DMS 273 (cell line): ENCODE results near the gene SPOPL.
A peak's percentile ranks its signal among the peaks of the same experiment; 100 is the strongest.

ENCODE experiments used
- DNase-seq: peaks from one replicate; lab custom pipeline; 2025; ENCODE audit not compliant: unreplicated experiment; lab: John Stamatoyannopoulos, UW

SPOPL gene

DNA sequence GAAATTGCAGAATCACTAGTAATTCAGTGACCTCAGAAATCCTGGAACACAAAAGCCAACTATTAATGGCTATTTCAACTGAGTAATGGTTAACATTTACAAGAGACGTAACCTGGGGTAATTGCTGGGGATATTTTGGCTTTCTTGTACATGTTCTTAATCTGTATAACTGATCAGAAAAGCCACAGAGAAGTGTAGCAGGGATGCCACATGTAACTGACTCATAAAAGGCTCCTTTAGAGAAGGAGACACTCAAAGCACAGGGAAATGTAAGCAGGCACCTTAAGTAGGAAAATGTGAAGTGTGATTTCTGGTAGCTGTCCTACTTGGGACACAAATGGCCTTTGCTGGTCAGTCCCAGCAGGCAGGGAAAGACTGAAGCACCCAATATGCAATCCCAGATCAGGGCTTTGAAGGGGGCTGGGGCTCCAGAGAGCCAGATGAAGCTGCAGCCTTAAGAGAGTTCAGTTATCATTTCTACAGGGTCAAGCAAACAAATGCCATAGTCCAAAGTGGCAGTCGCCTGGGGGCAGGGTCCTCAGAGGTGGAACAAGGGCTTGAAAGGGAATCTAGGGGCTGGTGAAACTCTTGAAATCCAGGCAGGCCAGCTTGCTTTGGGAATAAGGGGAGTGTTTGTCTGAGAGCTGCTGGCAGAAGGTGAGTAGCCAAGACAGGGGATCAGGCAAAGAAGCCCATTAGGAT, 7.2 kb upstream of the SPOPL start:
- no peak for DNase-seq

DNA sequence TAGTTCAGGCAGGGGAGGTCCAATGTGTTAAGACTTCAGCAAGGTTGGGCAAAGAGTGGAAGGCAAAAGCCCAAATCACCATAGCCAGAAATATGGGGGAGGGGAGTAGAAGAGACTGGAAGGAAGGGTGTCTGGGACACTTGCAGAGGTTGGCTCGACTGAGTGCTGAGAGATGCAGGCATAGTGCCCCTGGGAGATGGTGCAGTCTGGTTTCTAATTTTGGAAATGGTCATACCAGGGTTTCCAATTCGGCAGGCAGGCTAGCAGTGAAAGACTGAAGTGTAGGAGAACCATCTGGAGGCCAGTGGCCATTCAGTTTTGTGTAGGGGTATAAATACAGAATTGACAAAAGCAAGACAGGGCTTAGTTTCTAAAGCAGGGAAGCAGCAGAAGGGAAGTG, 6.2 kb upstream of the SPOPL start:
- DNase-seq = no peak

DNA sequence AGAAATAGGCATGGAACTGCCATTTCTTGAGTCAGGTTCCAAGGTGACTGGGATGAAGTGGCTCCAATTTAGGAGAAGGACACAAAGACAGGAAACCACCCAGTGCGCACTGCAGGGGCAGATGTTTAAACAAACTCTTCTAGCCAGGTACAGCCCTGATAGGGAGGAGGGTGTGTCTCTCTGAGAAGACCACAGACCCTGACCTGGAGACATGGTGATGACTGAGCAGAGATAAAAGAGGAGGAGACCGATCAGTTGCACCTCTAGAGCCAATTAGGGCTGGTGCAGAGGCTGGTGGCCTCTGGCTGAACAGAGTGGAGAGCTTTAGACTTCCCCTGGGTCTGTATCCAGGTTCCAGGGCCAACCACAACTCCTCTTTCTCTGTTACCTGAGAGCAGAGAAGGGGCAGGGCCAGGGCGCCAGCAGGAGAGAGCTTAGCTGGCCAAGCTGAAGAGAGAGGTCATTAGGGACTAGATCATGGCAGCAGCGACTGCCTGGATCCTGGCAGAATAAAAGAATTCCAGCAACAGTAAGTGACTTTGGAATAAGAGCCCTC, 5.4 kb upstream of the SPOPL start:
- no peak for DNase-seq

DNA sequence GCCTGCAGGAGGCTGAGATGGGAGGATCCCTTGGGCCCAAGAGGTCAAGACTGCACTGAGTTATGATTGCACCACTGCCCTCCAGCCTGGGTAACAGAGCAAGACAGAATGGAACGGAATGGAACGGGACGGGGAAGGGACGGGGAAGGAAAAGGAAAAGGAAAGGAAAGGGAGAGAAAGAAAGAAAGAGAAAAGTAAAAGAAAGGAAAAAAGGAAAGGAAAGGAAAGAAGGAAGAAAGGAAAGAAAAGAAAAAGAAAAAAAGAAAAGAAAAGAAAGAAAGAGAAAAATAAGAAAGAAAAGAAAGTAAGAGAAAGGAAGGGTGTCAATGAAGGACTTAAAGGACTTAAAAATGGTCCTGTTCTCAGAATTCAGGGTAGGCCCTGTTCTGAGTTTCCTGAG, 4.3 kb upstream of the SPOPL start:
- DNase-seq = no peak

DNA sequence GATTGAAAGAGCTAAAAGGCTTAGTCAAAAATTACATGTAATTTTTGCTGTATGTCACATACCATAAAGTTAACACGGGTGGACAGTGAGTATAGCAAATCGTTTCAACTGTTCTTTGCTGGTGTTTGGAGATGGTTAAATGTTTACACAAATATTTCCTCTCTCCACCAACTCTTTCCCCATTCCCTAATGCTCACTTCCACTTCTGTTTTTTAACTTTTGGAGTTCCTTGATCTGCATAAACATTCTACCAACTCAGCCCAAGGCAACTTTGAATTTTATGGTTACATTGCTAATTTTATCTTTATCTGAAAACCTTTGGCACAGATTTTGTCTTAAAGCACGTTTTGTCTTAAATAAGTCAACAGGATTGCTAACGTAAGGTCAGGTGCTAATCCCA, 1.9 kb upstream of the SPOPL start:
- no peak for DNase-seq

DNA sequence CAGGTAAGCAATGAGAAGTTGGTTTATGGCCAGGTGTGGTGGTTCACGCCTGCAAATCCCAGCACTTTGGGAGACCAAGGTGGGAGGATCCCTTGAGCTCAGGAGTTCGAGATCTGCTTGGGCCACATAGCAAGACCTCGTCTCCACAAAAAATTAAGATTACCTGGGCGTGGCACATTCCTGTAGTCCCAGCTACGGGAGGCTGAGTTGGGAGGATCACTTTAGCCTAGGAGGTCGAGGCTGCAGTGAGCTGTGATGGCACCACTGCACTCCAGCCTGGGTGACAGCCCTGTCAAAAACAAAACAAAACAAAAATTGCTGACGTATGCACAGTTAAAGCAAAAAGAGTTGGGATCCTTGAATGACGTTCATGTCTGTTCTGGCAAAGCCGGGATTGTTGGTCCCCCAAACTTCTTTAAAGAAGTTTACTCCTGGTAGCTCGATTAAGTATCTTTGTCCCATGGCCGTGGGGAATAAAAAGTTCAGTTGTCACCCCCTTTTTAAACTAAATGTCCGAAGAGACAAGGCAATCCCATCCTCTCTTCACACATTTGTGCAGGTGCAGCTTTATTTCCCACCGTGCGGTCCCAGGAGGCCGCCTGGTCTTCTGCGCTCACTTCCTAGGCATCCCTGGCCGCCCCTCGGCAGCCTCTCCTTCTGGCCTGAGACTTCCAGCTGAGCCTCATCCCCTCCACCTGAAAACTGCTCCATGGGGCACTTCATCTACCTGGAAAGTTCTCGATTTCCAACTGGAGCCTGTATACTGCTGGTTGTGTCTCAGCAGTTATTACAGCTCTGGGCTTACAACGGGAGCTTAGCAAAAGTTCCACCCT, 762 bp upstream of the SPOPL start:
- DNase-seq = no peak

DNA sequence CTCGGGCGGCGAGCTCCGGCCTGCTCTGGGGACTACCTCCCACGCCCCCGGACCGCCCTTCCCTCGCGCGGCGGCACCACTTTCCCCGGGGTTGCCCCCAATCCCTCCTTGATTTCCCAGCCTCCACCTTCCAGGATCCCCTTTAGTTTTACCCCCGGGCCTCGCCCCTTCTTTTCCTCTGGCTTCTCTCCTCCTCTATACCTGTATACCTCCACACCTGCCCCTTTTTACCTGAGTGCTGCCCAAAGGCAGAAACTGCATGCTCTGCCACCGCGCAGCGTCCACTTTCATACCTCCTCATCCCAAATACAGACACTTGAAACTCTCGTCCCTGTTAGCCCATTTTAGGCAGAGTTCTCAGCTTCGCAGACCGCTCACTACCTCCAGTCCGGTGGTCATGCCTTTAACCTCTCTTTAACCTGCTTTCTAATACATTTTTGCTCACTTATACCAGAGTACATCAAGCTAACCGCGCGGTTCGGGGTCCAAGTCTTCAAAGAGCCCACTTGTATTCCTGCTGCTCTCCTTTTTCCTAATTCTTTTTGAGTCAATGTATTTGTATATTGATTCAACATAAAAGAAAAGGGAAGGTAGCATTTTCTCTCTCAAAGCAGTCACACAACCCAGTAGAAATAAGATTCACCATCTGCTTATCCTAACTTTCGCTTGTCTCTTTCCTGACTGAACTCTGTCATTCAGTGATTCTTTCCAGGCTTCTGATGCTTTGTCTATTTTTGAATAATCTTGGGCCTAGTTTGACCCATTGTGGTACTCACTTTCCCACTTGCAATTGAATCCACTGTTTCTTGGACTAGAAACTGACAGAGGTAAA, 901 bp downstream of the SPOPL start:
- DNase-seq = peak; percentile 54

DNA sequence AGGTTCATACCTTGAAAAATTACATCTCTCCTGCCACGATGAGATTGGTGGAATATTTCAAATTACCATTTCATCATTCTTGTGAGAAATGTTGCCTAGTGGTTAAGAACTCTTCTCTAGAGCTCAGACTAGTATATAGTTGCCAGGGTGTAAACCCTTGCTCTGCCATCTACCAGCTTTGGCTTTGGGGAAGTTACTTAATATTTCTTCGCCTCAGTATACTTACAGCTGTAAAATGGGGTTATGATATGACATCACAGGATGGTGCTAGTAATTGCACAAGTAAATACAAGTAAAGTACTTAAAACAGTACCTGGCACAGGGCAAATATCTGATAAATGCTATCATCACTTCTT, 1.5 kb downstream of the SPOPL start:
- peak; percentile 39 for DNase-seq

GRCh38 chr2:138503652-138504051, 2.1 kb downstream of the SPOPL start:
- DNase-seq = peak; percentile 11

- DNase-seq = no peak
Observed at GRCh38 chr2:138504092-138504491, 2.5 kb downstream of the SPOPL start.

DNA sequence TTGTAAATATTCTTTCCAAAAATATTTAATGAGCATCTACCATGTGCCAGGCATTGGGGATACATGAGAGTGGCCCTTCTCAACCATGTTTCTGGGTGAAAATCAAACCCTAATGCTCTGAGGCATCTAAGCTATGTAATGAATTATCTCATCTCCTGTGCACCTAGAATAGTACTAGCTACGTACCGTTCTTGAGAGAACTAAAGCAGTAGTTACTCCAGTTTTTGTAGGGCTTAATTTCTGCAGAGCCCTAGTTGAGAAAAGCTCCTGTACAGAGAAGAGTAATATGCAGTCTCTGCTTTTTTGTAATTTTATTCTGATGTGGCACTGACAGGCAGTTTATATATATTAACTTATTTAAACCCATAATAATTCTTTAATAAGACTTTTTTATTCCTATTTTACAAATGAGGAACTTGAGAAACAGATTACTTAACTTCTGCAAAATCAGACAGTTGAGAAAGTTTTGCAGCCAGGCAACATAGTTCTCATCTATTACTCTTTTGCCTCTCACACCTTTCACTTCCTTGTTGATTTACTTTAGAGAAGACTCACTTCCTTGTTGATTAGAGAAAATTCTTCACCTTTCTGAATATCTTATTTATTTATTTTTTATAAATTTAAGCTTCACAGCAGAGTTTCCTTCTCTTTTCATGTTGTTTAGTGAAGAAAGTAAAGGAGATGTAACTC, 3.1 kb downstream of the SPOPL start:
- no peak for DNase-seq

- no peak for DNase-seq
Observed at GRCh38 chr2:138507267-138507666, 5.7 kb downstream of the SPOPL start.

GRCh38 chr2:138510319-138510718, 8.7 kb downstream of the SPOPL start:
- DNase-seq = no peak

GRCh38 chr2:138512672-138513071, 11.1 kb downstream of the SPOPL start:
- no peak for DNase-seq

DNA sequence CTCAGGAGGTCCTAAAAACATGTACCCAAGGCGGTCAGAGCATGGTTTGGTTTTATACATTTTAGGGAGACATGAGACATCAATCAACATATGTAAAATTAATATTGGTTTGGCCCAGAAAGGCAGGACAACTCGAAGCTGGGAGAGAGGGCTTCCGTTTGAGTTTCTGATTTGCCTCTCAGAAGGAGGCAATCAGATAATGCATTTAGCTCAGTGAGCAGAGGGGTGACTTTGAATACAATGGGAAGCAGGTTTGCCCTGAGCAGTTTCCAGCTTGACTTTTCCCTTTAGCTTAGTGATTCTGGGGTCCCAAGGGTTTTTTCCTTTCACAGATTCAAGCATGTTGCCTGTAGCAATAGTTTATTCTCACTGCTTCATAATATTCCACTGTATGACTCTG, 12.6 kb downstream of the SPOPL start:
- no peak for DNase-seq

DNA sequence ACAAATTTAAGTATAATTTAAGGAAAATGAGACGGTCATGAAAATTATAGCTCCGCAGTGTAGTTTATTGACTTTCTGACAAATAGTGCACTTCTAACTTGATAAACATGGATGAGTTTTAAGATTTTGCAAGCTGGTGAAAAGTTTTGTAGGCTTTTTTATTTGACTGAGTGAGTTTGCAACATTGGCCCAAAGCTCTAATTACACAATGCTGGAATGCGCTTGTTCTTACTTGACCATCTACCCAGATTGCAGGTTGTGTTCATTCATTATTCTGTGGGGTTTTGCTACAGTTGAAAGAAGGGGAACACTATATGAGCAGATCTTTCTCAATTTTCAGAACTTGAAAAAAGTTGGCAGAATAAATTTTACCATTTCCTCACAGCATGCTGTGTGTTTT, 13.5 kb downstream of the SPOPL start:
- no peak for DNase-seq

DNA sequence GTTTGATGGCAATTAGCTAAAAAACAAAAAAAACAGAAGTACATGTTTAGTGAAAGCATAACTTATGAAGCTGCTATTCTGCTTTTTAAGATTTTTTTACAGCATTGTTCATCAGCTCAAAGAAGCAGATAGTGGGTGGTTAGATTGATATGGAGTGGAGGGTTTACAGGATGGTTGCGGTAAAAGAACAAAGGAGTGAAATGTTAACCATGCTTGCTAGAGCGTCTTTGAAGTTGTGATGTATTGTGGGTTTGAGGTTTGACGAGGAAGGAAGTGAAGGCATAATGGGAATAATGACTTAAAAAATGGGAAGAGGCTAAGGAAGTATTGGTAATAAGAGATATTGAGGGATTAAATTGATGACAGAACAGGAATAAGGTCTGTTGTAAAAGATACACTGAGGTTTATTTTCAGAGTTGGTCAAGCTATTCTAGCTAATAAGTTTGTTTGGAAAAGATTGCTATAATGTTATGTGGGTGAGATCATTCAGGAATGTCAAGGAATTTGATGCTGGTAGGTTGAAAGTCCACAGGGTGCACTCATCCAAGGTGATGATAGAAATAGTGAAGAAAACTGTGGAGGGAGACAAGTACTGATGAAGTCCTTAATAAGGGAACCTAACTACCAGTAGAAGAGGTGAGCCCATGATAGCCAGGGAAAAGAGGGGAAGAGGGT, 14.6 kb downstream of the SPOPL start:
- no peak for DNase-seq

DNA sequence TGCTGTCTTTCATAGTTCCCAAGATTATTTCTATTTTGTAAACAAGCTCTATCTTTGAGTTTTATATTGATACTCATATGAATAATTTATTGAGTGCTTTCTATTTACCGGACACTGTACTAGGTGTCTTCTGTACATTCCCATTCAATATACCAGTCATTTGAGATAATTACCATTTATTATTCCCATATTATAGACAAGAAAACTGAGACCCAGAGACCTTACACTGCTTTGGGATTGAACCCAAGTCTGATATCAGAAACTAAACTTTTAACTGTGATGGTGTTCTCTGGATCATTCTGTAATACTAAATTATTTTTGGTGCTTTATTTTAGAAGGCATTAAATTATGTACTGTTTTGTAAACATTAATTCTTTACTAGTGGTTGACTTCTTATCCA, 17.3 kb downstream of the SPOPL start:
- DNase-seq = no peak

GRCh38 chr2:138521821-138522220, 20.3 kb downstream of the SPOPL start:
- no peak for DNase-seq

GRCh38 chr2:138522556-138522955, 21.0 kb downstream of the SPOPL start:
- DNase-seq = no peak
